A673 (cell line): ENCODE data around the gene DMD. TPM values are rescaled to one million over a fixed set of nuclear protein-coding genes. Genes with fewer than 3 reads are reported as not detected.

Experiments
- BruUV-seq: library from RNA; stranded (reverse); fragments of 400-500 nt; replicated peaks from 2 replicates; lab custom pipeline; 2021; lab: Mats Ljungman, UMichigan
- CTCF ChIA-PET: fragments of 300-600 bp; sonication (Branson Sonifier 250); formaldehyde crosslinking; loops from one replicate; lab custom pipeline; 2022; ENCODE audit warnings: antibody characterized with exemption; lab: Charles Lee
- POLR2A ChIA-PET: fragments of 300-600 bp; sonication (Branson Sonifier 250); formaldehyde crosslinking; loops from one replicate; lab custom pipeline; 2022; ENCODE audit warnings: antibody characterized with exemption; ENCODE audit not compliant: low non-redundant PET; lab: Charles Lee
- DNase-seq: peaks from one replicate; pipeline ENCODE4 v3.0.0-alpha.2; 2015; ENCODE audit warnings: low spot score
- H3K27ac ChIP-seq: fragments of 200-600 bp; sonication (generic); 2 replicates; pipeline ENCODE4 v1.5.1; 2016; ENCODE audit warnings: mixed run types, low read depth, mild to moderate bottlenecking, mixed read lengths, antibody characterized with exemption, low read length; ENCODE audit not compliant: poor library complexity, severe bottlenecking
- H3K27me3 ChIP-seq: fragments of 200-600 bp; sonication (generic); replicated peaks from 2 replicates; pipeline ENCODE4 v1.6.1; 2017; ENCODE audit warnings: mixed run types, low read depth, mild to moderate bottlenecking, mixed read lengths, antibody characterized with exemption, low read length; ENCODE audit not compliant: insufficient read depth, poor library complexity
- H3K36me3 ChIP-seq: fragments of 200-600 bp; sonication (generic); 2 replicates; pipeline ENCODE4 v1.6.1; 2016; ENCODE audit warnings: mixed run types, mild to moderate bottlenecking, mixed read lengths, antibody characterized with exemption, low read length; ENCODE audit not compliant: insufficient read depth, poor library complexity, severe bottlenecking
- H3K4me1 ChIP-seq: fragments of 200-600 bp; sonication (generic); 2 replicates; pipeline ENCODE4 v1.6.1; 2017; ENCODE audit warnings: mixed run types, mild to moderate bottlenecking, mixed read lengths, antibody characterized with exemption, low read length; ENCODE audit not compliant: insufficient read depth, poor library complexity, severe bottlenecking
- H3K4me3 ChIP-seq: fragments of 200-600 bp; sonication (generic); 2 replicates; pipeline ENCODE4 v1.5.1; 2016; ENCODE audit warnings: low read depth, mixed run types, mild to moderate bottlenecking, mixed read lengths, low read length; ENCODE audit not compliant: poor library complexity, severe bottlenecking
- H3K9me3 ChIP-seq: fragments of 200-600 bp; sonication (generic); 2 replicates; pipeline ENCODE4 v1.6.1; 2016; ENCODE audit warnings: mixed run types, low read depth, mild to moderate bottlenecking, mixed read lengths, antibody characterized with exemption, low read length; ENCODE audit not compliant: poor library complexity, severe bottlenecking
- CTCF ChIP-seq: fragments of 300-800, 200-600 bp; sonication (generic); conservative IDR thresholded peaks from 2 replicates; pipeline ENCODE4 v1.5.1; 2017; ENCODE audit warnings: low read depth, mild to moderate bottlenecking, antibody characterized with exemption, low read length, moderate library complexity, mixed read lengths
- EZH2 ChIP-seq: fragments of 200-600 bp; sonication (generic); IDR thresholded peaks from 2 replicates; pipeline ENCODE4 v1.6.1; 2017; ENCODE audit warnings: borderline replicate concordance, low read depth, mild to moderate bottlenecking, mixed read lengths, antibody characterized with exemption, low read length; ENCODE audit not compliant: poor library complexity, severe bottlenecking
- intact Hi-C: fragments of 100-400 bp; cut with micrococcal nuclease; formaldehyde crosslinking; loops from one replicate; pipeline ENCODE4 v1.10.0; 2022; ENCODE audit not compliant: unreplicated experiment
- total RNA-seq: library from RNA; stranded (reverse); gene quantifications from 2 replicates; pipeline ENCODE4 v1.2.3, GENCODE V29; 2021

Gene DMD
- total RNA-seq, 1 experiment from 2014 or later, result 5.4 TPM

- intact Hi-C loops, result no loop called here
- TF ChIP-seq EZH2, result no peak
- TF ChIP-seq CTCF, result no peak
- Histone ChIP-seq H3K27ac (no peak overlapping the region), H3K4me3 (no peak overlapping the region), H3K9me3 (no peaks in the 10 kb centered on the region), H3K4me1 (no peaks in the 10 kb centered on the region), H3K36me3 (no peaks in the 10 kb centered on the region), H3K27me3 (no peaks in the 10 kb centered on the region)
- POLR2A ChIA-PET, result no interaction called here
- CTCF ChIA-PET, result no interaction called here
- no TSS peak for BruUV-seq
- no peak for DNase-seq
These were observed 666.2 kb downstream of the DMD start for GRCh38 chrX:32545101-32545500.

- ChIA-PET CTCF (no interaction called here), POLR2A (no interaction called here)
- intact Hi-C loops, result no loop called here
- Histone ChIP-seq H3K4me1 (no peaks in the 10 kb centered on the region), H3K27ac (no peak overlapping the region), H3K4me3 (no peak overlapping the region), H3K36me3 (no peaks in the 10 kb centered on the region), H3K27me3 (peaks cover 13% of the 10 kb centered on the region), H3K9me3 (no peaks in the 10 kb centered on the region)
- no TSS peak for BruUV-seq
- TF ChIP-seq EZH2 (no peak), CTCF (no peak)
- DNase-seq, result no peak
These were observed 672.8 kb downstream of the DMD start for GRCh38 chrX:32538554-32538953.

GRCh38 chrX:32533848-32534247 lies 677.5 kb downstream of the DMD start:
- POLR2A ChIA-PET, result no interaction called here
- DNase-seq, result no peak
- no peaks in the 10 kb centered on the region for H3K4me1 ChIP-seq
- peaks cover 9% of the 10 kb centered on the region for H3K27me3 ChIP-seq
- intact Hi-C loops, result loop anchor here (5.0 kb wide), 1 partner anchor 803 kb away; no protein-coding TSS in a partner anchor
- H3K4me3 ChIP-seq, result no peak overlapping the region
- no TSS peak for BruUV-seq
- no peak overlapping the region for H3K27ac ChIP-seq
- H3K9me3 ChIP-seq, result no peaks in the 10 kb centered on the region
- CTCF ChIA-PET, result no interaction called here
- TF ChIP-seq EZH2, result no peak
- no peak for TF ChIP-seq CTCF
- no peaks in the 10 kb centered on the region for H3K36me3 ChIP-seq
